ENCODE data around the gene TSEN15. TPM values are rescaled to one million over a fixed set of nuclear protein-coding genes. Genes with fewer than 3 reads are reported as not detected.
"Not testable (repeated sequence)": the region's sequence is repeated elsewhere in the genome, so short reads cannot be mapped to it uniquely, and the experiment has no call there.

Gene TSEN15
- total RNA-seq, 2 experiments from 2014 or later: 45.1 to 48.7 TPM

DNA sequence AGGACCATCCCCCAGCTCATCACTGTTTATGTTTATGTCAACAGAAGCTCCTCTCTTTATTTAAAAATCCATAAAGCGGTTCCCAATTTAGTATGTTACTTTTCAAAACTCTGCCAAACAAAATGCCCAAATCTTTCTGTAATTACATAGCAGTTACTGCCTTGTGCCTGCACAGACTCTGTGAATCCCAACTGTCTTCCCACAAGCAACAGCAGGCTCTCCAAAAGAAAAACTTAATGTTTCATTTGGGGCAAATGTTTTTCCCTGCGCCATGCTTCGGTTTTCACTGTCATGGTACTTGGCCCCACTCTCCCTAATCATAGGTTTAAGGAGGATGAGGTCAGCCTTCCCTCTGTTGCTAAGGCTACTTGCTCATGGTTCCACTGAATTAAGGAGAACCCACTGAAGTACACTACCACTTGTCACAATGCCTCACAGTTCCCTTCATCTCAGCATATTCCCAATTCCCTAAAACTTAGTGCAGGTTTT, 18.6 kb upstream of the TSEN15 start:
- ATAC-seq (no peak), DNase-seq (no peak)
- CTCF ChIA-PET: no interaction called here
- Mint-ChIP-seq H3K4me3 (no peak overlapping the region), H3K36me3 (ENCODE audit: low read depth) (no peaks in the 10 kb centered on the region), H3K27ac (no peak overlapping the region), H3K4me1 (ENCODE audit: low read depth) (peaks cover 20% of the 10 kb centered on the region), H3K27me3 (ENCODE audit: low read depth) (peaks cover 54% of the 10 kb centered on the region), H3K9me3 (ENCODE audit: insufficient read depth) (no peaks in the 10 kb centered on the region)
- POLR2A ChIA-PET: no interaction called here

DNA sequence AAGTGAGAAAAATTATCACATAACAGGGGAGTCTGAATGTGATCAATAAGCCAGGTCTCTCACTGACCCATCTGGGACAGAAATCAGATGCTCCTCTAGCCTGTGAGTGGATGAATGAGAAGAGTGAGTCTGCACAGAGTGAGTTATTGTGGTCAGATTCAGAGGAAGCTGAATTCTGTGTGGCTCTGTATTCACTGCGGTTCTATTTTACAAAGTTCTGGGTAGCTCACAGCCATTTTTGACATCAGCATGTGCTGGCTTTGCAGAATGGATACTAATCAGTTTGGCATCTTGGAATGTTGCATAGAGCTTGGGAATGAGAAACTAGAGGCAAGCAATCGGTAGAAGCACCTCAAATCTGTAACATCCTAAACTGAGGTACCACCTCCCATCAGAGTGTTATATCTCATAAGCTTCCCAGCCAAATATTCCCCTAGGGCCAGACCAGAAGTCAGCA, 17.8 kb upstream of the TSEN15 start:
- H3K27me3 Mint-ChIP-seq (ENCODE audit: low read depth): peaks cover 54% of the 10 kb centered on the region
- ATAC-seq (no peak), DNase-seq (no peak)
- ChIA-PET CTCF (no interaction called here), POLR2A (no interaction called here)
- peaks cover 21% of the 10 kb centered on the region for H3K4me1 Mint-ChIP-seq (ENCODE audit: low read depth)
- H3K4me3 Mint-ChIP-seq: no peak overlapping the region
- H3K36me3 Mint-ChIP-seq (ENCODE audit: low read depth): no peaks in the 10 kb centered on the region
- no peak overlapping the region for H3K27ac Mint-ChIP-seq
- no peaks in the 10 kb centered on the region for H3K9me3 Mint-ChIP-seq (ENCODE audit: insufficient read depth)

DNA sequence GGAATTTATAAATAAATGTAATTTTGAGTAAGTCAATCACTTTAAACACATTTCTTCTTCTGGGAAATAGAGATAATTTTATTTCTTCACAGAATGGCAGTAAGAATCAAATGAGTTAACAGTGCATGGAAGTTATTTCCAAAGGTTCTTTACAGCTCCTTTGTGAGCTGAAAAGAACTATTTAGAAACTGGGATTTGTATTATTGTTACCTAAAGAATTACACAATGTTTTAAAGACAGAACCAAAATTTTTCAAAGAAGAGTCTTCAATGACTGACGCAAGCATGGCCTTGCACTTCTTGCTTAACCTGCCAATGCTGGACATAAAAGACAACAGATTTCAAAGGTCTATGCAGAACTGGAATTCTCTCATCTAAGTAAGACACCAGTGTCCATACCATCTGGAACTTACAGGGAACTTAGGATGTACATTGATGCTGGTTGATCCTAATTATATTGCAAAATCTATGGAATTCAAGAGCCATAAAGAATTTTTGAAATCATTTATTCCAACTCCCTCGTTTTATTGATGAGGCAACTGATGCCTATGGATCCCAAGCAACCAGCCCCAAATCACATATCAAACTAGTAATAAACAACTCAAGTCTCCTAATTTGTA, 16.7 kb upstream of the TSEN15 start:
- CTCF ChIA-PET: no interaction called here
- Mint-ChIP-seq H3K27ac (no peak overlapping the region), H3K9me3 (ENCODE audit: insufficient read depth) (no peaks in the 10 kb centered on the region), H3K27me3 (ENCODE audit: low read depth) (peaks cover 63% of the 10 kb centered on the region), H3K4me1 (ENCODE audit: low read depth) (peaks cover 21% of the 10 kb centered on the region), H3K4me3 (no peak overlapping the region), H3K36me3 (ENCODE audit: low read depth) (no peaks in the 10 kb centered on the region)
- no peak for ATAC-seq
- POLR2A ChIA-PET: no interaction called here
- DNase-seq: no peak

DNA sequence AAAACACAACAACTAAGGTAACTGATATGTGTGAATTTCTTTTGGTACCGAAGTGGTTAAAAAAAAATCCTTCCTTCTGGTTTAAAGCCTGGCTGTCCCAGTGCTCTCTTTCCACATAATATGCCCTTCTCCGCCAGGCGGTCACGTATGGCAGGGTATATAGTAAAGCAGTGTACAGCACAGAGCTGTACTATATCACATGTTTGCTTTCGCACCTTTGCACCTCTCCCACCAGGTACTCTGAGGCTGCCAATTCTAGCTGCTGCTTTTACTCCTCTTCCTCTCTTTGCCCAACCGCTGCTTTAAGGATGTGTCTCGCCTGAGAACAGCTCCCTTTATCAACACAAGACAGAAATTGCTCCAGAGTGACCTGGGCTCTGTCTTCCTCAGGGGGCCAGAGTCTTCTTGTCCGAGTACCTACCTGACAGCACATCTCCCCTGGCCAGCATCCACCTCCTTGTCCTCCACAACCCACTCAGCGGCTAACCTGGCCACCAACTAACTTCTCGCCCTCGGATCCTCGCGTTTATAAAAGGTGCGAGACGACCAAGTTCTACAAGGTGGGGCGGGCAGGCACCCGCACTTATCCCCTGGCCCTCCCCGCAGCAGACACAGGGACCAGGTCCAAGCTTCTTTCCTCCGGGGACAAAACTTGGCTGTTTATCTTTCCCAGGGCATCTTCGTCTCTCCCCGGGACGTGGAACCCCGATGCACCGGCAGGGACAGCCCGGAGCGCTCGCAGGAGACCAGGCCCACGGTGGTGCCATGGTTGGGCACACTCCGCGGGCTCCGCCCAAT, 15.6 kb upstream of the TSEN15 start:
- POLR2A ChIA-PET: interaction anchor here (1.1 kb wide), 1 partner anchor 15 kb away, joined by 3 read pairs; the partner anchor contains the start of gene TSEN15
- Mint-ChIP-seq H3K27me3 (ENCODE audit: low read depth) (peaks cover 67% of the 10 kb centered on the region), H3K9me3 (ENCODE audit: insufficient read depth) (no peaks in the 10 kb centered on the region), H3K36me3 (ENCODE audit: low read depth) (no peaks in the 10 kb centered on the region), H3K4me1 (ENCODE audit: low read depth) (peaks cover 21% of the 10 kb centered on the region), H3K27ac (no peak overlapping the region), H3K4me3 (peak overlapping the region; percentile 48)
- ATAC-seq: no peak
- no peak for DNase-seq
- CTCF ChIA-PET: no interaction called here

DNA sequence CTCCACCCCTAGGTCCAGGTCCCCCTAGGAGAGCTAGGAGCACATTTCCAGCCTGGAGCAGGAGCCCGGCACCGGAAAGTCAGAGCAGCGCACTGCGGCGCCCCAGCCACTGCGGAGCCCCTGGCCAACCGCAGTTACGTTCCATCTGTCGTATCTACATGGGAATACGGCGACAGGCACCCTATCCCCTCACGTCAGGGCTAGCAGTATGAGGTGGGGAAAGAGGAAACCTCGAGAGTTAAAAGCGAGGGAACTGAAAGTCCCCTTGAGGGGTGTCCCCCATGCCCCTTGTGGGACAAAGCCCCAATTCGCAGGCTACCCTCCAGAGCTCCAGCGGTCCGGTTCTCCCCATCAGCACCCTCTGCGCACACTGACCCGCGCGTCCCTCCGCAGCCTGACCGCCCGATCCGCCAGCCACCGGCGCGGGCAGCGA, 15.0 kb upstream of the TSEN15 start:
- ChIA-PET POLR2A (interaction anchor here (1.1 kb wide), 1 partner anchor 15 kb away, joined by 3 read pairs; the partner anchor contains the start of gene TSEN15), CTCF (no interaction called here)
- peaks cover 21% of the 10 kb centered on the region for H3K4me1 Mint-ChIP-seq (ENCODE audit: low read depth)
- H3K27ac Mint-ChIP-seq: no peak overlapping the region
- ATAC-seq (peak; percentile 34), DNase-seq (no peak)
- H3K27me3 Mint-ChIP-seq (ENCODE audit: low read depth): peaks cover 70% of the 10 kb centered on the region
- no peaks in the 10 kb centered on the region for H3K9me3 Mint-ChIP-seq (ENCODE audit: insufficient read depth)
- H3K36me3 Mint-ChIP-seq (ENCODE audit: low read depth): no peaks in the 10 kb centered on the region
- H3K4me3 Mint-ChIP-seq: peak overlapping the region; percentile 48

DNA sequence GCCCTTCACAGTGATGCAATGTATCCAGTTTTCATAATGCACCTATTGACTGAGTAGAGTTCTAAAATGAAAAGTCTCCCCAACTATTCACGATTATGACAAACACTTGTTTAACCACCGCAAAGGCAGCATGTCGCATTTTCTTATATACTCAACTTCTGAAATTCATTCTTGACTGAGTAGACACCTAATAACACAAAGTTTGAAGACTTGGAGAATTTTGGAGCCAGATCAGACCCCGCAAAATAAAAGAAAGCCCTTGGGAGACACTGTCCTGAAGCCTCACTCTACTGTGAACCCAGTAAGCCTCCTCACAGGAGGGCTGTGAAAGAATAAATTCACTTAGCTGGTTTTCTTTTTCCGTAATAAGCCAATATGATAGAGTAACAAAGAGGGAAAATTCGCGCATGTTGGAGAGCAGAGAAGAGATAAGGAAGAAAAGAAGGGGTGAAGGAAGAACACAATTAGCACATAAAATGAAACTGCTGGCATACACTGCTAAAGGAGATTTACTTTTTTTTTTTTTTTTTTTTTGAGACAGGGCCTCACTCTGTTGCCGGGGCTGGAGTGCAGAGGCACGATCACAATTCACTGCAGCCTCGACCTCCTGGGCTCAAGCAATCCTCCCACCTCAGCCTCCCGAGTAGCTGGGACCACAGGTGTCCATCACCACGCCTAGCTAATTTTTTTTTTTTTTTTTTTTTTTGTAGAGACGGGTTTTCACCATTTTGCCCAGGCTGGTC, 13.5 kb upstream of the TSEN15 start:
- Mint-ChIP-seq H3K27me3 (ENCODE audit: low read depth) (peaks cover 73% of the 10 kb centered on the region), H3K27ac (no peak overlapping the region), H3K4me1 (ENCODE audit: low read depth) (peaks cover 21% of the 10 kb centered on the region), H3K9me3 (ENCODE audit: insufficient read depth) (no peaks in the 10 kb centered on the region), H3K4me3 (peak overlapping the region; percentile 37), H3K36me3 (ENCODE audit: low read depth) (no peaks in the 10 kb centered on the region)
- no peak for DNase-seq
- no peak for ATAC-seq
- CTCF ChIA-PET: no interaction called here
- POLR2A ChIA-PET: interaction anchor here (2.0 kb wide), 1 partner anchor 13 kb away, joined by 4 read pairs; the partner anchor contains the start of gene TSEN15

DNA sequence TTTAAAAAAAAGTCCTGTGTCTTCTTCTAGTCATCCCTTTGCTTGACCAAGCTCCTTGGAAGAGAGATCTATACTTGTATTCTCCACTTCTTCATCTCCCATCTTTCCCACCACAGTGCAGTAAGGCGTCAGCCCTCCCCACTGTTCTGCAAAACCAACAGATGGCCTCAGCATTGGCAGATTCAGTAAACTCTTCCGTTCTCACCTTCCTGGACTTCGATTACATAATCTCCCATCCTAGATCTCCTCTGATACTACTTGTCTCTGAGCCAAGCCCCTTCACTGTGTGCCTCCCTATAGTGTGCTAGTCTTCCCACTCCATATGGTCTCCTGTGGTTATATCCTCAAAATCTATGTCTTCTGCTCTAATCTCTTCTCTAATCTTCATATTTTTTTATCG, 12.4 kb upstream of the TSEN15 start:
- H3K27me3 Mint-ChIP-seq (ENCODE audit: low read depth): peaks cover 73% of the 10 kb centered on the region
- H3K4me1 Mint-ChIP-seq (ENCODE audit: low read depth): peaks cover 14% of the 10 kb centered on the region
- H3K9me3 Mint-ChIP-seq (ENCODE audit: insufficient read depth): no peaks in the 10 kb centered on the region
- H3K27ac Mint-ChIP-seq: no peak overlapping the region
- H3K36me3 Mint-ChIP-seq (ENCODE audit: low read depth): no peaks in the 10 kb centered on the region
- CTCF ChIA-PET: no interaction called here
- DNase-seq (no peak), ATAC-seq (no peak)
- no peak overlapping the region for H3K4me3 Mint-ChIP-seq
- POLR2A ChIA-PET: interaction anchor here (2.0 kb wide), 1 partner anchor 12 kb away, joined by 4 read pairs; the partner anchor contains the start of gene TSEN15

DNA sequence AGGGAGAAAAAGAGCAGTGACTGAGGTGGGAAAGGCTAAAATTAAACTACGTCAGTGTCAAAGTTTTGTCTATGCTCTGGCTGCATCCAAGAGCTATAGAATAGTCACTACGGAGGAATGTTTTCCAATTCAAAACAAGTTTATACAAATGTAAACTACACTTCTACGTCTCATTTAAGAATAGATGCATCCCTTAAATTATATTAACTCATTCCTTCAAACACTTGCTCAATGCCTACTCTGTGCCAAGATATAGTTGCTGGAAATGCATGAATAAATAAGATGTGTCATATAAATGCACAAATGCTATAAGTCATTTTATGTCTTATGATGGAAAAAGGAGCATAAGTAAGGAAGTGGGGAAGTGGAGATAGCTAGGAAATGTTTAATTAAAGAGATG, 9.8 kb upstream of the TSEN15 start:
- no peak overlapping the region for H3K4me3 Mint-ChIP-seq
- DNase-seq (no peak), ATAC-seq (no peak)
- H3K27ac Mint-ChIP-seq: no peak overlapping the region
- POLR2A ChIA-PET: no interaction called here
- H3K9me3 Mint-ChIP-seq (ENCODE audit: insufficient read depth): no peaks in the 10 kb centered on the region
- peaks cover 6% of the 10 kb centered on the region for H3K4me1 Mint-ChIP-seq (ENCODE audit: low read depth)
- peaks cover 64% of the 10 kb centered on the region for H3K27me3 Mint-ChIP-seq (ENCODE audit: low read depth)
- H3K36me3 Mint-ChIP-seq (ENCODE audit: low read depth): no peaks in the 10 kb centered on the region
- CTCF ChIA-PET: interaction anchor here (1.0 to 1.7 kb wide), 2 partner anchors 12 to 119 kb away, joined by 3 read pairs; no protein-coding TSS in a partner anchor

DNA sequence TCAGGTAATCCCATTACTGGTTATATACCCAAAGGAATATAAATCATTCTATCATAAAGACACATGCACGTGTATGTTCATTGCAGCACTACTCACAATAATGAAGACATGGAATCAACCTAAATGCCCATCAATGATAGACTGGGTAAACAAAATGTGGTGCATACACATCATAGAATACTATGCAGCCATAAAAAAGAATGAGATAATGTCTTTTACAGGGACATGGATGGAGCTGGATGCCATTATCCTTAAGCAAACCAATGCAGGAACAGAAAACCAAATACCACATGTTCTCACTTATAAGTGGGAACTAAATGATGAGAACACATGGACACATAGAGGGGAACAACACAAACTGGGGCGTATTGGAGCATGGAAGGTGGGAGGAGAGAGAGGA, 8.2 kb upstream of the TSEN15 start:
- H3K4me1 Mint-ChIP-seq (ENCODE audit: low read depth); H3K9me3 Mint-ChIP-seq (ENCODE audit: insufficient read depth); DNase-seq; POLR2A ChIA-PET; H3K27ac Mint-ChIP-seq; H3K36me3 Mint-ChIP-seq (ENCODE audit: low read depth); H3K4me3 Mint-ChIP-seq; ATAC-seq: not testable (repeated sequence)
- peaks cover 65% of the 10 kb centered on the region for H3K27me3 Mint-ChIP-seq (ENCODE audit: low read depth)
- CTCF ChIA-PET: interaction anchor here (1.0 kb wide), 1 partner anchor 8 kb away, joined by 4 read pairs; the partner anchor contains the start of gene TSEN15

DNA sequence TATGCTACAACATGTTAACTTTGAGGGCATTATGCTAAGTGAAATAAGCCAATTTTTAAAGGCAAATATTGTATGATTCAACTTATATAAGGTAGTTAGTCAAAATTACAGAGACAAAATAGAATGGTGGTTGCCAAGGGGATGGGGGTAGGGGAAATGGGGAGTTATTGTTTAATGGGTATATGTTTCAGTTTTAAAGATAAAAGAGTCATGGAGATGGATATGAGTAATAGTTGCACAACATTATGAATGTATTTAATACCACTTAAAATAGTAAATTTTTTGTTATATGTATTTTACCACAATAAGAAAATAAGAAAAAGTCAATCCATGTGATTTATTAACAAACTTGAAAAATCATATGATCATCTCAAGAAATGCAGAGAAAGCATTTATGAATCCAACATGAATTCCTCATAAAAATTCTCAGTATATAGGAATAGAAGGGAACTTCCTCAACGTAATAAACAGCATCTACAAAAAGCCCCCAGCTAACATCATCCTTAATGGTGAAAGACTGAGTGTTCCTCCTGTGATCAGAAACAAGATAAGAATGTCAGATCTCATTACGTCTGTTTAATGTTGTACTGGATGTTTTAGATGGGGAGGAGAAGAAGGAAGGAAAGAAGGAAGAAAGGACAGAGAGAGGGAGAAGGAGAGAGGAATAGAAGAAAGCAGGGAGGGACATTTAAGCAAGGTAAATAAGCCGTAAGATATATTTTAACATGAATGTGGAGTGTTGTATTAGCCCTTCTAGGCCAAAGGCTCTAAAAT, 6.7 kb upstream of the TSEN15 start:
- Mint-ChIP-seq H3K9me3 (ENCODE audit: insufficient read depth) (no peaks in the 10 kb centered on the region), H3K36me3 (ENCODE audit: low read depth) (peaks cover 2% of the 10 kb centered on the region), H3K27me3 (ENCODE audit: low read depth) (peaks cover 67% of the 10 kb centered on the region), H3K4me3 (no peak overlapping the region), H3K27ac (no peak overlapping the region), H3K4me1 (ENCODE audit: low read depth) (no peaks in the 10 kb centered on the region)
- POLR2A ChIA-PET: no interaction called here
- ATAC-seq: no peak
- no peak for DNase-seq
- CTCF ChIA-PET: no interaction called here

DNA sequence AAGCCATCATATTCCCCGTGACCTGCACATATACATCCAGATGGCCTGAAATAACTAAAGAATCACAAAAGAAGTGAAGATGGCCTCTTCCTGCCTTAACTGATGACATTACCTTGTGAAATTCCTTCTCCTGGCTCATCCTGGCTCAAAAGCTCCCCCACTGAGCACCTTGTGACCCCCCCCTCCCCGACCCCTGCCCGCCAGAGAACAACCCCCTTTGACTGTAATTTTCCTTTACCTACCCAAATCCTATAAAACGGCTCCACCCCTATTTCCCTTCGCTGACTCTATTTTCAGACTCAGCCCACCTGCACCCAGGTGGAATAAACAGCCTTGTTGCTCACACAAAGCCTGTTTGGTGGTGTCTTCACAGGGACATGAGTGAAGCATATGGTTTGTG, 4.0 kb upstream of the TSEN15 start:
- H3K9me3 Mint-ChIP-seq (ENCODE audit: insufficient read depth); POLR2A ChIA-PET; H3K36me3 Mint-ChIP-seq (ENCODE audit: low read depth); ATAC-seq; H3K27ac Mint-ChIP-seq; H3K4me3 Mint-ChIP-seq; CTCF ChIA-PET; DNase-seq: not testable (repeated sequence)
- Mint-ChIP-seq H3K27me3 (ENCODE audit: low read depth) (peaks cover 49% of the 10 kb centered on the region), H3K4me1 (ENCODE audit: low read depth) (peaks cover 15% of the 10 kb centered on the region)
